ENCODE results near the gene EIF5. TPM values are rescaled to one million over a fixed set of nuclear protein-coding genes. Genes with fewer than 3 reads are reported as not detected.

Gene EIF5
- total RNA-seq, 1 experiment from 2014 or later: 133 TPM

DNA sequence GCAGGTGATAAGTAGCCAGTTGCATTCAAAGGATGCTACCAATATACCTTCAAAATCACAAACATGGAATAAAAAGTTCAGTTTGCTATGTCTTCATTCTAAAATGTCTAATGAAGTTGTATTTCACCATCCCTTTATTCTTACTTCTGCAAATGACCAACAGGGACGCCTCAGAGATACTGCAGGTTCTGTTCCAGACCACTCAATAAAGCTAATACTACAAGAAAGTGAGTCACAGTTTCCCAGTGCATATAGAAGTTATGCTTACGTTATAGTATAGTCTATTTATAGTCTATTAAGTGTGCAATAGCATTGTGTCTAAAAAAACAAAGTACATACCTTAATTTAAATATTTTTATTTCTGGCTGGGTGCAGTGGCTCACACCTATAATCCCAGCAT is 29.3 kb upstream of the EIF5 start:
- DNase-seq (ENCODE audit: low read depth): no peak
- in situ Hi-C loops (cut with HindIII; ENCODE audit: low pct_unique_long_range_greater_than_20kb, low sequenced_read_pairs): no loop called here

- no peak for DNase-seq (ENCODE audit: low read depth)
- in situ Hi-C loops (cut with HindIII; ENCODE audit: low pct_unique_long_range_greater_than_20kb, low sequenced_read_pairs): no loop called here
Measured at GRCh38 chr14:103308717-103309616, 25.1 kb upstream of the EIF5 start.

DNA sequence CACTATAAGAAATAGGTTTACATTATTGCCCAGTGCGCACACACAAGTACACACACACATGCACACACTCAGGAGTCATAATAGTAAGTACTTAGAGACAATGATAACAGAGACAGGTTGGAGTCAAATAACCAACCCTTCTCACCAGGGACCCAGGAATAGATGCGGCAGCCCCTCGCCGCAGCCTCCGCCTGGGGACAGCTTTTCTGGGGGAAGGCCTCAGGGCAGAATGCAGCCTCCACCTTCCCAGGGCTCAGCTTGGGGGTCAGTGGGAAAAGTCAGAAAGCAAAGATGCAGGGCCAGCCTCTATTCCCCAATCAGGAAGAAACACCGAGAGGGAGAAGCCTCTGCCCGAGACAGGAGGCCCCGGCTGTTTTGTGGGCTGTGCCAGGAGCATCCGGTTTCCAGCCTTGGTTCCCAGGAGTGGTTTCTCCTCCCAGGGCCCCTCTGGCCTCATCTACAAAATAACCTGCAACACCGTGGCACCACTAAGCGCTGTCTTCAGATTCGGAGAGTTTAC is 23.4 kb upstream of the EIF5 start:
- in situ Hi-C loops (cut with HindIII; ENCODE audit: low pct_unique_long_range_greater_than_20kb, low sequenced_read_pairs): no loop called here
- no peak for DNase-seq (ENCODE audit: low read depth)

DNA sequence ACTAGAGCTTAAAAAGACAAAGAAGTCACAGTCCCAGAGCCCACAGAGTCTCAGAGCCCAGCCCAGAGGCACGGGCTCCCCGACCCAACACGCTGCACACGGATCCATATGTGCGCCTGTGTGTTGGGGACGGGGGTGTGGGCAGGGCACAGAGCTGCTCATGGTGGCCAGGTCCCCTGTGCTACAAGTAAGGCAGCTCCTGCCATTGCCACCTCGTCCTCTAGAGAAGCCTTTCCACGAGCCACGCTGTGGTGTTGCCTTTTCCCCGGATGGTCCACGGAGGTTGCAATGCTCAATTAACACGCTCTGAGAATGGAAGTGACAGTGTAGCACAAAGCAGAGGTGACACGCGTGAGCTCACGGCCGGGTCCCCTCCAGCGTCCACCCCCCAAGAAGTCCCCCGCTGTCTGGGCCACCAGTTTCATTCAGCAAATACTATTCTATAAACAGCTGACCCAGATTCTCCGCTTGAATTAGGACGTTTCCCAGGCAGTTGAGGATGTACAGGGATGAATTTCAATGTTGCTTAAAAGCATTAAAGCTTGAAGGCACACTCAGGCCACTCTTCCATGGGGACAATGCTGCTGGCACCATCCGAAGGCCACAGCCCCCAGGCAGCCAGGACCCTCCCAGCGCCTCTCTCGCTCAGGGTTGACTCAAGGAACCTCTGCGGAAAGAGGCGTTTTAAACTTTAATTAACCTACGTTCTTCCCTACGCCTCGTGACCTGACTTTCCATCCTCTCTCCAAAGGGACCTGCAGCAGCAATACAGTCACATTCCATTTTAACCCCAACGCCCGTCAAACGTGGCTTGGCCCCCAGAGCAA is 22.7 kb upstream of the EIF5 start:
- in situ Hi-C loops (cut with HindIII; ENCODE audit: low pct_unique_long_range_greater_than_20kb, low sequenced_read_pairs): no loop called here
- DNase-seq (ENCODE audit: low read depth): no peak

DNA sequence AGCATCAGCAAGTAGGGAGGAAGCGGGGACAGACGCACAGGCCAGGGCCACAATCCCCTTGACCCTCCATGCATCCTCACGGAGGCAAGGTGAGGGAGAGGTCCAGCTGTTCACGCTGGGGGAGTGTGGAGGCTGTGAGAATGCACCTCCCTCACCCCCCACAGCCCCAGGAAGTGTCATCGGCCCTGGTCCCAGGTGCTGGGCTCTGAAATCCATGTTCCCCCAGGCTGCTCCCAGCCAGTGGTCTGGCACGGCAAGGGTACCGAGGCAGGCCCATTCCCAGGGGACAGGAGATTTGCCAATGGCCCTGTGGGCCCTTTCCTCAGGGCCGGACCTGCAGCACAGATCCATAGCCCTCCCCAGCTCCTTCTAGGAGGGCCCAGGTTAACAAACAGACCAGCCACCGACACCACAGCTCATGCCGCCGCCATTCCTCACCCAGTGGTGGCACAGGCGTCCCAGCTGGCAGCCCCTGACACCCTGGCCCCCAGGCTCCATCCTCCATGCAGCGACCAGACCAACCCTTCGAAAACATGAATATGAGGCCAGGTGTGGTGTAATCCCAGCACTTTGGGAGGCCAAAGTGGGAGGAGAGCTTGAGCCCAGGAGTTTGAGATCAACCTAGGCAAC is 21.9 kb upstream of the EIF5 start:
- in situ Hi-C loops (cut with HindIII; ENCODE audit: low pct_unique_long_range_greater_than_20kb, low sequenced_read_pairs): no loop called here
- DNase-seq (ENCODE audit: low read depth): no peak

DNA sequence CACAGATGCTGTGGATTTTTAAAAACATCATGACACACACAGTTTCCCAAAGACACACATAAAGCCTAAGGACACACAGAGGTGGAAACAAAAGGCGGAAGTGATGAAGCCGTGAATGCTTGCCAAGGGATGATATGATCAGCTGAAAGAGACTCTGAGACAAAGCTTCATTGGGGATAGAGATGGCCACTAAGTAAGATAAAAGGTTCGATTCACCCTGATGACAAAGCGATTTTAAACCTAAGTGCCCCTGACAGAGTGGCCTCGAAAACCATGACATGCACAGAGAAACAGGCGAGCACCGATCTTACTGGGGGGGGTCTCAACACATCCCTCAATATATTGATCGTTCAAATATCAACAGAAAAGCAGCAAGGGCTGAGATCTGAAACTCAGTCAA is 20.3 kb upstream of the EIF5 start:
- in situ Hi-C loops (cut with HindIII; ENCODE audit: low pct_unique_long_range_greater_than_20kb, low sequenced_read_pairs): no loop called here

GRCh38 chr14:103314496-103315277 is 19.4 kb upstream of the EIF5 start:
- no peak for DNase-seq (ENCODE audit: low read depth)
- in situ Hi-C loops (cut with HindIII; ENCODE audit: low pct_unique_long_range_greater_than_20kb, low sequenced_read_pairs): no loop called here

More for the DNA sequence above, 20.3 kb upstream of the EIF5 start:
- DNase-seq (ENCODE audit: low read depth): no peak

- in situ Hi-C loops (cut with HindIII; ENCODE audit: low pct_unique_long_range_greater_than_20kb, low sequenced_read_pairs): no loop called here
Measured at GRCh38 chr14:103315351-103315911, 18.6 kb upstream of the EIF5 start.

DNA sequence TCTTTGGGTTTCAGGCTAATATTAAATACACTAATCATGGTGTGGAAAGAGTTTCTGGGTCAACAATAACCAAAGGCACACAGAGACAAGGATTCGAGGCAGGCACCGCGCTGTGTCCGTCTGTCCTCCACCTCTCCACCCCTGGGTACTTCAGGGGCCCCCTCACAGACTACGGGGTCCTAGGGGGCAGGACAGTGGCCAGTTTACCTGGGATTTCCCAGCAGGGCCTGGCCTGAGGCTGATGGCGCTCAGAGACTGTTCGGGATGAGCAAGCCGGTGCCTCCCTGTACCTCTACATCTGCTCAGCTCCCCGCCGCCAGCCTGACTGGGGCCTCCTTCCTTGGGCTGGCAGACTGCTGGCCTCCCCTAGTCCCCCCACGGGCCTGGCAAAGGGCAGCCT is 18.1 kb upstream of the EIF5 start:
- in situ Hi-C loops (cut with HindIII; ENCODE audit: low pct_unique_long_range_greater_than_20kb, low sequenced_read_pairs): no loop called here
- DNase-seq (ENCODE audit: low read depth): no peak

More at GRCh38 chr14:103315351-103315911, 18.6 kb upstream of the EIF5 start:
- DNase-seq (ENCODE audit: low read depth): no peak

- DNase-seq (ENCODE audit: low read depth): no peak
- in situ Hi-C loops (cut with HindIII; ENCODE audit: low pct_unique_long_range_greater_than_20kb, low sequenced_read_pairs): no loop called here
Measured at GRCh38 chr14:103316721-103317121, 17.3 kb upstream of the EIF5 start.

- DNase-seq (ENCODE audit: low read depth): no peak
- in situ Hi-C loops (cut with HindIII; ENCODE audit: low pct_unique_long_range_greater_than_20kb, low sequenced_read_pairs): no loop called here
Measured at GRCh38 chr14:103317251-103317650, 16.8 kb upstream of the EIF5 start.

DNA sequence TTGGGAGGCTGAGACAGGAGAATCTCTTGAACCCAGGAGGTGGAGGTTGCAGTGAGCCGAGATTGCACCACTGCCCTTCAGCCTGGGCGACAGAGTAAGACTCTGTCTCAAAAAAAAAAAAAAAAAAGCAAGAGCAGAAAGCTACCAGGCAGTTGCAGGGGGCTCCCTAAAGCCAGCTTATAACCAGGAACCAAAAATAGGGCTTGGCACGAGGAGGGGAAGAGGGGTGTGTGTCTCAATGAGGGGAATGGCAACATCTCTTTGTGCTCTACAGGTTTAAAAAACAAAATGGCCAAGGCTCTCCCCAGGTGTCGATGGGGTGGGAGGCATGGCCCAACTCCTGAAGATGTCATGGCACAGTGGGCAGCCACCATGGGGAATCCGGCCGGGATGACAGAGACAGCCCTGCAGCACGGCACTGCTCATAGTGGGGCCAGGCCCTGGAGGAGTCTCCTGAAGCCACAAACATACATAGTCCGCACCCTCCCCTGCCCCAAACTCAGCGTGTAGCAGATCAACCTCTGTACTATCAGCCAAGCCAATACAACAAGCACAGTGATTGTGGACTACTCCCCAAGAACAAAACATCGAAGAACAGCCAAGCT is 16.0 kb upstream of the EIF5 start:
- in situ Hi-C loops (cut with HindIII; ENCODE audit: low pct_unique_long_range_greater_than_20kb, low sequenced_read_pairs): no loop called here
- DNase-seq (ENCODE audit: low read depth): no peak

DNA sequence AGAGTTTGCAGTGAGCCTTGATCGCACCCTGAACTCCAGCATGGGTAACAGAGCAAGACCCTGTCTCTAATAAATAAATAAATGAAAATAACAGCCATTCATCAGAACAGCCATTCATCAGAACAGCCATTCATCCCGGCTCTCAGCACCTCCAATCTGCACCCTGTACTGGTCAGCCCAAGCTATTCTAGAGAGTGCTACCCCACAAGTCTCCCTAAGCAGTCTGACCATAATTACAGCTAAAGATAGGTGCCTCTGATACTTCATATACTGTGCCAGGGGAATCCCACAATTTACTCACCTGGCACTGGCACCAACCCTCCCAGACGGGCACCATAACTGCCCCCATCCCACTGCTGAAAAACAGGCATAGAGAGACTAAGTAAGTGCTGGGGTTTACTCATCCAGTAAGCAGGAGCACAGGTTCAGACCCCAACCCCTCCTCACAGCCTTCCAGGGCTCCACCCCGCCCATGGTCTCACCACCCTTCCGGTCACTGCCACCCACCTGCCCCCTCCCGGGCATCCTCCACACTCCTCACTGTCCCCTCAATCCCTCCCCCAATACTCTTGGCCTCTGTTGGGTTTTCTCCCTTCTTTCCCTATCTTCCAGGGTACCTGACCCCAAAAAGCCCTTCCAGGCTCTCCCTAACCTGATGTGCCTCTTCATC is 15.2 kb upstream of the EIF5 start:
- in situ Hi-C loops (cut with HindIII; ENCODE audit: low pct_unique_long_range_greater_than_20kb, low sequenced_read_pairs): no loop called here
- DNase-seq (ENCODE audit: low read depth): no peak

GRCh38 chr14:103319422-103319821 is 14.6 kb upstream of the EIF5 start:
- in situ Hi-C loops (cut with HindIII; ENCODE audit: low pct_unique_long_range_greater_than_20kb, low sequenced_read_pairs): no loop called here

DNA sequence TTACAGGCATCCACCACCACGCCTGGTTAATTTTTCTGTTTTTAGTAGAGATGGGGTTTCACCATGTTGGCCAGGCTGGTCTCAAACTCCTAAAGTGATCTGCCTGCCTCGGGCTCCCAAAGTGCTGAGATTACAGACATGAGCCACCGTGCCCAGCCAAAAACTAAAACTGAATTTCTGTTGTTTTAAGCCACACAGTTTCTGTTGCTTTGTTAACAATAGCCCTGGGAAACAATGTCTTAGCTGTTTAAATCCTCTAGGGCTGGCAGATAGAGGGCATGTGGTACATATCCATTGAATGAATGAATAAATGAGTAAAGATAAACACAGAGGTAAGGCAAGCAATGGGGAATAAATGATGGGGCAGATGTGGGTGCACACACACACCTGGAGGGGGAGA is 8.0 kb upstream of the EIF5 start:
- DNase-seq (ENCODE audit: low read depth): no peak
- in situ Hi-C loops (cut with HindIII; ENCODE audit: low pct_unique_long_range_greater_than_20kb, low sequenced_read_pairs): no loop called here

More at GRCh38 chr14:103319422-103319821, 14.6 kb upstream of the EIF5 start:
- DNase-seq (ENCODE audit: low read depth): no peak

DNA sequence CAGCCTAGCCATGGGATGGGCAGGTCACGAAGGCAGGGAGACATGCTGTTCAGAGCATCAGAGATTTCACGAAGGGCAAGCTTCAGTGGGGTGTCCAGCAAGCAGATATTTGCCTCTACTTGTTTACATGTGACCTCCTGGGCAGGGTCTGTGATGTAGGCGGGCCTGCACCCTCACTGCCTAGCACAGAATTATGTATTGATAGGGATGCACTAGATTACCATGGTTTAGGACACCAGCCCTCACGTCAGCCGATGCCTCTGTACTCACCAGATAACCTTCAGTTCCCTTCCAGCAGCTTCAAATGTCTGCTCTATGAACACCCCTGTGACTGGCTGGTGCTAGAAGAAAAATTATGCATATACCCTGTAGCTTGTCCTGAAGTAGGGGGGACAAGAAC is 5.1 kb upstream of the EIF5 start:
- in situ Hi-C loops (cut with HindIII; ENCODE audit: low pct_unique_long_range_greater_than_20kb, low sequenced_read_pairs): no loop called here
- DNase-seq (ENCODE audit: low read depth): no peak
